ENCODE data around the gene NGFR. TPM values are rescaled to one million over a fixed set of nuclear protein-coding genes. Genes with fewer than 3 reads are reported as not detected.
"Not testable (repeated sequence)": the region's sequence is repeated elsewhere in the genome, so short reads cannot be mapped to it uniquely, and the experiment has no call there.

The NGFR gene
- polyA plus RNA-seq, 2 donors, result 2.0 to 5.6 TPM

DNA sequence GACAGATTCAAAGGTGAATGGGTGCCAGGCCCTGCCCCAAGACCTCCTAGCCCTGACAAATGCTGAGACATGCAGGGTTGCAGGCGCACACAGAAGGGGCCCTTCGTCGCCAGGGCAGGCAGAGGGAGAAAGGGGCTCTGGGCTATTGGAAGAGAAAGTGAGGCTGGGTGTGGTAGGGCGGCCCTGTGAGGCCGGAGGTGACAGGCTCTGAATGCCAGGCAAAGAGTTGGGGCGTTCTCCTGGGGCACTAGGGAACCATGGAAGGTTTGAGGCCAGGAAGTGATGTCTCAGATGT lies 54.2 kb downstream of the NGFR start:
- WGBS, 2 donors, result 81 to 90% methylated on average over 6 of the region's 6 CpGs
- Histone ChIP-seq H3K9me3 (ENCODE audit: control insufficient read depth in 2 of 2, insufficient read depth in 1 of 2, low read depth in 1 of 2, low read length in 1 of 2) (no peaks in the 10 kb centered on the region), H3K27me3 (ENCODE audit: control insufficient read depth in 1 of 2, insufficient read depth in 2 of 2, low read length in 2 of 2) (no peaks in the 10 kb centered on the region), H3K27ac (ENCODE audit: low read depth in 2 of 2, low read length in 1 of 2) (no peak overlapping the region), H3K4me1 (ENCODE audit: control insufficient read depth in 2 of 2, insufficient read depth in 2 of 2, low read length in 1 of 2) (no peaks in the 10 kb centered on the region), H3K4me3 (ENCODE audit: low read depth in 1 of 2, low read length in 2 of 2) (no peak overlapping the region), H3K36me3 (ENCODE audit: control insufficient read depth in 2 of 2, insufficient read depth in 2 of 2, low read length in 1 of 2) (no peaks in the 10 kb centered on the region)

DNA sequence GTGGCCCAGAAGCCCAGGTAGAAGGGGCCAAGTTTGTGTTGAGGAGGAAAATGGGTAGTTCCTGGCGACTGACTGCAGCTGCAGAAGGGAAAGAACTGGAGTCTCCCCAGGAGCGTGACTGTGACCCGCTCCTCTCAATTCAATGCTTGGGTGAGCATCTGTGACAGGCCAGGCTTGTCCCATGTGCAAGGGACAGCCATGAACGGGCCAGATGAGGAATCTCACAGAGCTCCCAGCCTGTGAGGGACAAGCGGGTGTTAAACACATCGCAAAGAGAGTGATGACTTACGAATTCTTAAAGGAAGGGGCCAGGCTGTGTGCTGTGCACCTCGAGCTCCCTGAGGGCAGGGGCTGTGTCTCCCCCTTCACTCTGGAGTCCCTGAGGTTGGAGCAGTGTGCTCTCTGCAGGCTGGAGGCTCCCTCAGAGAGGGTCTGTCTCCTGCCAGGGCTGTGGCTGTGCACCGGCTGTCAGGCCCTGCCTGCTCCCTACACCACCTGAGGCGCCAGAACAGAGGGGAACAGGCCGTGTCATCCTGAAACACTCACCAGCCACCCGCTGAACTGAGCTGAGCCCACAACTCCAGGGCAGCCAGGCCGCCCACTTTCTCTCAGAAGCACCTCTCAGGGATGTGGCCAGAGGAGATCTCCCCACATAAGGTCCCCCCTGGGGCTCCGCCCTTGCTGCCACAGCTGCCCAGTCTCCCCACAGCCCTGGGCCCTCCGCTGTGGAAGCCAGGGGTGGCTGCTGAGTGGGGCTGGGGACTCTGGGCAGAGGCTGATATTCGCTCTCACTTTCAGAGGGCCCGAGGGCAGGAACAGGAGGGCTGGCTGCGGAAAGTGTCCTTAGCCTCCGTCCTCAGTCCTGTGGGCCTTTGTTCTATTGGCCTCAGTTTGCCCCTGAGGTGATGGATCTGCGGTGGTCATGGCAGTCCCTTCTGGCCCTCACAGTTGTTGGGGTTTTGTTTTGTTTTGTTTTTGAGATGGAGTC lies 54.9 kb downstream of the NGFR start:
- WGBS, 2 donors, result 90 to 91% methylated on average over 20 of the region's 20 CpGs

DNA sequence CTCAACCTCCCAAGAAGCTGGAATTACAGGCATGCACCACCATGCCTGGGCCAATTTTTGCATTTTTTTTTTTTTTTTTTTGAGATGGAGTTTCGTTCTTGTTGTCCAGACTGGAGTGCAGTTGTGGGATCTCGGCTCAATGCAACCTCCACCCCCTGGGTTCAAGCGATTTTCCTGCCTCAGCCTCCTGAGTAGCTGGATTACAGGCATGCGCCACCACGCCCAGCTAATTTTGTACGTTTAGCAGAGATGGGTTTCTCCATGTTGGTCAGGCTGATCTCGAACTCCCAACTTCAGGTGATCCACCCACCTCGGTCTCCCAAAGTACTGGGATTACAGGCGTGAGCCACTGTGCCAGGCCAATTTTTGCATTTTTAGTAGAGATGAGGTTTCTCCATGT lies 55.7 kb downstream of the NGFR start:
- H3K27ac ChIP-seq (ENCODE audit: low read depth in 2 of 2, low read length in 1 of 2); H3K36me3 ChIP-seq (ENCODE audit: control insufficient read depth in 2 of 2, insufficient read depth in 2 of 2, low read length in 1 of 2): not testable (repeated sequence)
- WGBS, 2 donors, result 89 to 94% methylated on average over 9 of the region's 9 CpGs

More for the DNA sequence above, 54.9 kb downstream of the NGFR start:
- no peaks in the 10 kb centered on the region for H3K27me3 ChIP-seq (ENCODE audit: control insufficient read depth in 1 of 2, insufficient read depth in 2 of 2, low read length in 2 of 2)
- no peak overlapping the region for H3K4me3 ChIP-seq (ENCODE audit: low read depth in 1 of 2, low read length in 2 of 2)
- no peaks in the 10 kb centered on the region for H3K36me3 ChIP-seq (ENCODE audit: control insufficient read depth in 2 of 2, insufficient read depth in 2 of 2, low read length in 1 of 2)
- H3K27ac ChIP-seq (ENCODE audit: low read depth in 2 of 2, low read length in 1 of 2), result no peak overlapping the region
- H3K4me1 ChIP-seq (ENCODE audit: control insufficient read depth in 2 of 2, insufficient read depth in 2 of 2, low read length in 1 of 2), result no peaks in the 10 kb centered on the region
- no peaks in the 10 kb centered on the region for H3K9me3 ChIP-seq (ENCODE audit: control insufficient read depth in 2 of 2, insufficient read depth in 1 of 2, low read depth in 1 of 2, low read length in 1 of 2)

DNA sequence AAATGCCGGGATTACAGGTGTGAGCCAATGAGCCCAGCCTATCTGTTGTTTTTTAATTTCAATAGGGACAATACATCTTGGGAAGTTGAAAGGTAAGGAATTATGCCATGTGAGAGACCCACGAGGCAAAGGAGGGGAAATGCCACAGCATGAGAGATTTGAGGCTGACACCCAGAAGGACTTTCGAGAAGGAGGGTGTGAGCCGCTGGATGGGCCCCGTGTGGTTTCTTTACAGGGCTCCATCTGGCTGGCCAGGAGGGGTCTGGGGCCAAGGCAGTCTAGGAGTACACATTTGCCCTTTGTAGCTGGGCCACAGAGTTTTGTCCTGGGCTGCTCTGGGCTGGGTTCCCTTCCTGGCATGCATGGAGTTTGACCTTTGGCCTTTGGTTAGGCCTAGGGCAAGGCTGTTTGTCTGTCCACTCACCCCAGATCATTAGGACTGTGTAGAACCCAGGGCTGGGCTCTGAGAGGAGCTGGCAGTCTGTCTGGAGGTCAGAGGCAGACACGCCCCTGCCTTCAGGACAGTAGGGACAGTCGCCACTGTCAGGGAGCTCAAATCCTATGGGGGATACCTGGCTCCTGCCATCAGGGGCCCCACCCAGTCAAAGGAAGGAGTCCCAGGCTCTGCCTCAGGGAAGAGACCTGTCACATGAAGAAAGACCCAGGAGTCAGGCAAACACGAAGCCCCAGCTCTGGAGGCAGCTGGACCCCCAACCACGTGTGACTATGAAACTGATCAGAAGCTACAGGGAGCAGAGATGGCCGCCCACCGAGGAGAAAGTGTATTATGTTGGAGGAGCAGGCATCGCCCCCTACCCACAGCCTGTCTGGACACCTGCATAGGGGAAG lies 56.4 kb downstream of the NGFR start:
- Histone ChIP-seq H3K36me3 (ENCODE audit: control insufficient read depth in 2 of 2, insufficient read depth in 2 of 2, low read length in 1 of 2) (no peaks in the 10 kb centered on the region), H3K27me3 (ENCODE audit: control insufficient read depth in 1 of 2, insufficient read depth in 2 of 2, low read length in 2 of 2) (no peaks in the 10 kb centered on the region), H3K4me3 (ENCODE audit: low read depth in 1 of 2, low read length in 2 of 2) (no peak overlapping the region), H3K4me1 (ENCODE audit: control insufficient read depth in 2 of 2, insufficient read depth in 2 of 2, low read length in 1 of 2) (peaks cover 0 to 3% of the 10 kb centered on the region in 2 donors), H3K9me3 (ENCODE audit: control insufficient read depth in 2 of 2, insufficient read depth in 1 of 2, low read depth in 1 of 2, low read length in 1 of 2) (no peaks in the 10 kb centered on the region), H3K27ac (ENCODE audit: low read depth in 2 of 2, low read length in 1 of 2) (no peak overlapping the region)
- 76 to 85% methylated on average over 12 of the region's 12 CpGs for WGBS, 2 donors

More for the DNA sequence above, 55.7 kb downstream of the NGFR start:
- not testable (repeated sequence) for H3K27me3 ChIP-seq (ENCODE audit: control insufficient read depth in 1 of 2, insufficient read depth in 2 of 2, low read length in 2 of 2); H3K4me3 ChIP-seq (ENCODE audit: low read depth in 1 of 2, low read length in 2 of 2); H3K9me3 ChIP-seq (ENCODE audit: control insufficient read depth in 2 of 2, insufficient read depth in 1 of 2, low read depth in 1 of 2, low read length in 1 of 2); H3K4me1 ChIP-seq (ENCODE audit: control insufficient read depth in 2 of 2, insufficient read depth in 2 of 2, low read length in 1 of 2)

DNA sequence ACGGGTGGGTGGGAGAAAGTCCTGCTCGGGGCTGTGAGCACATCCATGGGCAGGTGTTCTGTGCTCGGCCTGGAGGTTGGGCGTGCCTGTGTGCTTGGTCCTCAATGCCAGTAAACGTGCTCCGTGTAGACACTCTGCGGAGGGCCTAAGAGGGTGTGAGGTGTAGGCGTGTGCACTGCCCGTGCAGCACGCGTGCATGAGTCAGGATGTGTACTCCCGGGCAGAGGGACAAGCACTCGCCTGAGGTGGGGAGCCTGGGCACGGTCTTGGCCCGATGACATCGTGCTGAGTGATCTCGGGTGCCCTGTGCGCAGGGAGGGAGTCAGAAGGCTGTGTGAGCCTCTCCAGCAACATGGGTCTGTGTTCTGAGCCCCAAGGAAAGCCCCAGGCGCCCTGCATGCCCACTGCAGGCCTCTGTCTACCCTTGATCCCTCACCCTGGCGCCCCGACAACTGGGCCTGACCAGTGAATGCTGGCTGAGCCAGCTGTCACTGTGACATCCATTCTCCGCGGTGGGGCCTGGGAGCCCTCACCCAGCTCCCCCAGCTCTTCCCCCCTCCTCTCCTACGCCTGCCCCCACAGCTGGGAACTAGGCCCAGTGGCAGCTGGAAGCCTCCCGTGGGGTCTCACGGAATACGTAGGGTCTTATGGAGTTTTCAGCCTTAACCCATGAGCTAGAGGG lies 57.1 kb downstream of the NGFR start:
- Histone ChIP-seq H3K27ac (ENCODE audit: low read depth in 2 of 2, low read length in 1 of 2) (no peak overlapping the region), H3K4me3 (ENCODE audit: low read depth in 1 of 2, low read length in 2 of 2) (no peak overlapping the region), H3K9me3 (ENCODE audit: control insufficient read depth in 2 of 2, insufficient read depth in 1 of 2, low read depth in 1 of 2, low read length in 1 of 2) (no peaks in the 10 kb centered on the region), H3K36me3 (ENCODE audit: control insufficient read depth in 2 of 2, insufficient read depth in 2 of 2, low read length in 1 of 2) (no peaks in the 10 kb centered on the region), H3K27me3 (ENCODE audit: control insufficient read depth in 1 of 2, insufficient read depth in 2 of 2, low read length in 2 of 2) (no peaks in the 10 kb centered on the region), H3K4me1 (ENCODE audit: control insufficient read depth in 2 of 2, insufficient read depth in 2 of 2, low read length in 1 of 2) (peaks cover 0 to 3% of the 10 kb centered on the region in 2 donors)
- 51 to 63% methylated on average over 27 of the region's 27 CpGs for WGBS, 2 donors

DNA sequence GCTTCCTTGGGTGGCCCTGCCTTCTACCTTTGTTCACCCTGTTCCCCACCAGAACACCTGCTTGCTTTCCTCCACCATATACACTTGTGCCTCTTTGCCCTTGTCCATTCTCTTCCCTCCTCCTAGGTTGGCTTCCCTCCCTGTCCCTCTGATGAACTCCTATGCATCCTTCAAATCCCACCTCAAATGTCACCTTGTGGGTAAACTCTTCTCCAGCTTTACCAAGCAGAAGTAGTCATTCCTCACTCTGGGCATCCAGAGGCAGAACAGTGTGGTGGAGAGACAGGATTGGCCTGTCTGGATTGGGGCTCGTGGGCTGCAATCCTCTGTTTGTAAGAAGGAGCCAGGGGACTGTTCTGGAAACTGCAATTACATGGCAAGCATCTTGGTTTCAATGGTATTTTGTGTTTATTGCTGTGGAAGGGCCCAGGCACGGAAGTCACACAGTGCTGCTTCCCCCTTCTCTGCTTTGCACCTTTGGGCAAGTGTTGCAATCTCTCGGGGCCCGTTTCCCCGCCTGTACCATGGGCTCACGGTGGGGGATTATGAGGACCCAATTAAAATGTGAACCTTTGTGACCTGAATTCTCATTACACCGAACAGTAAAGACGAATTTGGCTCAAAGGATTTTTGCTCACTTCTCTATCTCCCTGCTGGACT lies 58.7 kb downstream of the NGFR start:
- Histone ChIP-seq H3K27ac (ENCODE audit: low read depth in 2 of 2, low read length in 1 of 2) (no peak overlapping the region), H3K9me3 (ENCODE audit: control insufficient read depth in 2 of 2, insufficient read depth in 1 of 2, low read depth in 1 of 2, low read length in 1 of 2) (no peaks in the 10 kb centered on the region), H3K4me1 (ENCODE audit: control insufficient read depth in 2 of 2, insufficient read depth in 2 of 2, low read length in 1 of 2) (peaks cover 0 to 3% of the 10 kb centered on the region in 2 donors), H3K27me3 (ENCODE audit: control insufficient read depth in 1 of 2, insufficient read depth in 2 of 2, low read length in 2 of 2) (no peaks in the 10 kb centered on the region), H3K36me3 (ENCODE audit: control insufficient read depth in 2 of 2, insufficient read depth in 2 of 2, low read length in 1 of 2) (no peaks in the 10 kb centered on the region), H3K4me3 (ENCODE audit: low read depth in 1 of 2, low read length in 2 of 2) (no peak overlapping the region)
- 80 to 85% methylated on average over 8 of the region's 8 CpGs for WGBS, 2 donors

DNA sequence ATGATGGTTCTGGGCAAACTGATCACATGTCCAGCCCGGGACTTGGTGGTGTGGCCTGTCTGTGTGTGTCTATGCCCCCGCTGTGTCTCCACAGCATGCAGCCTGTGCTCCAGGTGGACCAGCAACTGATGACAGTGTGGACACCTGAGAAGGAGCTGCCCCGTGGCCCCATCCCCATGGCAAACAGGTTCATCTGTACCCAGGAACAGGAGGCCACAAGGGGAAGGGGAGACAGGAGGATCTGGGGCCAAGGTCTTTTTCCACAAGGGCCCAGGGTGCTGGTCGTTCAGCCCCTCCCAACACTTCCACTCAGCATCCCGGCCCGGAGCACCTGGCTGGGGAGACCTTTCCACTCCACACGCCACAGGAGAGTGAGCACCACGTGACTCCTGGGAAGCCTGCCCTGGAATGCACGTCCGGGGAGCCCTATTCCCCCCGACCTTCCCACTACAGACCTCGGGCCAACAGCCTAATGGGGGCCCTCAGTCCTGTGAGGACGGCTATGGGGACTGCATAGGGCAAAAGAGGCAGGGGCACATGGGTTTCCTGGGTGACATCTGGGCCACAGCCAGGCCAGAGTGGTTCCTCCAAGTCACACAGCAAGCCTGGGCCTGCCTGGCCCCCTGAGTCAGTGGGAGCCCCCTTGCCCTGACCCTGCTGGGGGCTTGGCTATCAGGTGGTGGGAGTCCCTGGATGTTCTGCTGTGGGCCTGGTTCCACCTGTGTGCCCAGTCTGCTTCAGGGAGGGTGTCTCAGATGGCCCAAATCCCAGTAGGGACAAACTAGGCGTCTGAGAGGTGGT lies 59.8 kb downstream of the NGFR start:
- 54 to 69% methylated on average over 14 of the region's 14 CpGs for WGBS, 2 donors
- peaks cover 0 to 3% of the 10 kb centered on the region in 2 donors for H3K4me1 ChIP-seq (ENCODE audit: control insufficient read depth in 2 of 2, insufficient read depth in 2 of 2, low read length in 1 of 2)
- no peaks in the 10 kb centered on the region for H3K27me3 ChIP-seq (ENCODE audit: control insufficient read depth in 1 of 2, insufficient read depth in 2 of 2, low read length in 2 of 2)
- no peaks in the 10 kb centered on the region for H3K9me3 ChIP-seq (ENCODE audit: control insufficient read depth in 2 of 2, insufficient read depth in 1 of 2, low read depth in 1 of 2, low read length in 1 of 2)
- no peaks in the 10 kb centered on the region for H3K36me3 ChIP-seq (ENCODE audit: control insufficient read depth in 2 of 2, insufficient read depth in 2 of 2, low read length in 1 of 2)
- no peak overlapping the region for H3K4me3 ChIP-seq (ENCODE audit: low read depth in 1 of 2, low read length in 2 of 2)
- H3K27ac ChIP-seq (ENCODE audit: low read depth in 2 of 2, low read length in 1 of 2), result no peak overlapping the region

DNA sequence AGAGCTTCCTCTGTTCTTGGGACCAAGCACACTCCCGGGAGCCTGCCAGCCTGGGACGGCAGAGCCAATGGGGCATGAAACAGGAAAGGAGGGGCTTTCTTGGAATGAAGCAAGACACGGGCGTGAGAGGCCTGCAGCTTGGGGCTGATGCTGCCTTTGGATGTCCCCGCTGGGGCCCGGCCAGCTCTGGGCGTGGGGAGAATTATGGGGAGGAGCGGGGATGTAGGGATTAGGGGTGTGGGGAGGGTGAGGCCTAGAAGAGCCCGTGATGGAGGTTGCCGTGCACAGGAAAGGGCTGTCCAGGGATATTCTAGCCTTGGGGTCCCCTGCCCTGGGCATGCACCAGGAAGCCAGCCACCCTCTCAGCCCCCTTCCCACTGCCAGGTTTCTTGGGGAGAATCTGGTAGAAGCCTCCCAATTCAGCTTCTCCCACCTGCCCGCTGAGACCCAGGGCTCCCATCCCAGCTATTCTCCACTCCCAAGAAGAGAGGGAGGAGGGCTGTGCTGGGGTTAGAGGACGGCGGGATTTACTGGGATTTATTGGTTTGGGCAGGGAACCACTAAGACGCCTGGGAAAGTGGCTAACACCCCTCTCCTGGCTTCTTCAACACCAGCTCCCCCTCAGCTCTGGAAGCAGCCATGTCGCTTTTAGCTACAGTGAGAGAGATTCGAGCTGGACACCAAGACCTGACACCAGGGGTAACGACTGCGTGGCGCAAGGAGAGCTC lies 60.6 kb downstream of the NGFR start:
- no peaks in the 10 kb centered on the region for H3K27me3 ChIP-seq (ENCODE audit: control insufficient read depth in 1 of 2, insufficient read depth in 2 of 2, low read length in 2 of 2)
- no peaks in the 10 kb centered on the region for H3K9me3 ChIP-seq (ENCODE audit: control insufficient read depth in 2 of 2, insufficient read depth in 1 of 2, low read depth in 1 of 2, low read length in 1 of 2)
- no peak overlapping the region for H3K4me3 ChIP-seq (ENCODE audit: low read depth in 1 of 2, low read length in 2 of 2)
- WGBS, 2 donors, result 43 to 46% methylated on average over 18 to 19 of the region's 19 CpGs
- H3K4me1 ChIP-seq (ENCODE audit: control insufficient read depth in 2 of 2, insufficient read depth in 2 of 2, low read length in 1 of 2), result peaks cover 0 to 3% of the 10 kb centered on the region in 2 donors
- no peak overlapping the region for H3K27ac ChIP-seq (ENCODE audit: low read depth in 2 of 2, low read length in 1 of 2)
- no peaks in the 10 kb centered on the region for H3K36me3 ChIP-seq (ENCODE audit: control insufficient read depth in 2 of 2, insufficient read depth in 2 of 2, low read length in 1 of 2)
